Tongue (tissue), 2 donors: ENCODE measurements around the gene C16orf89. TPM values are rescaled to one million over a fixed set of nuclear protein-coding genes. Genes with fewer than 3 reads are reported as not detected.
A peak's percentile ranks its signal among the peaks of the same experiment; 100 is the strongest.
"Not testable (repeated sequence)": the region's sequence is repeated elsewhere in the genome, so short reads cannot be mapped to it uniquely, and the experiment has no call there.

Source experiments
- DNase-seq: peaks from one replicate; pipeline ENCODE4 v3.0.0-alpha.2; 2015
- total RNA-seq: library from RNA; depleted of rRNA; stranded (reverse); fragments of >200 nt; gene quantifications from one replicate; pipeline ENCODE4 v1.2.3, GENCODE V29; 2014

Gene C16orf89
- total RNA-seq, 1 donor from 2014 or later, result 5.3 TPM

GRCh38 chr16:5059386-5060072 is 6.2 kb downstream of the C16orf89 start:
- DNase-seq, result no peak

GRCh38 chr16:5058476-5058875 is 7.3 kb downstream of the C16orf89 start:
- peak; percentile 5 for DNase-seq

GRCh38 chr16:5056352-5056751 is 9.4 kb downstream of the C16orf89 start:
- DNase-seq, result peak; percentile 20

GRCh38 chr16:5054876-5055865 is 10.6 kb downstream of the C16orf89 start:
- DNase-seq, result no peak

GRCh38 chr16:5046914-5047313 is 18.8 kb downstream of the C16orf89 start:
- DNase-seq, result no peak

- no peak for DNase-seq
Observed at GRCh38 chr16:5045499-5046115, 20.1 kb downstream of the C16orf89 start.

- not testable (repeated sequence) for DNase-seq
Observed at GRCh38 chr16:5044581-5044980, 21.2 kb downstream of the C16orf89 start.

- DNase-seq, result no peak
Observed at GRCh38 chr16:5044011-5044540, 21.7 kb downstream of the C16orf89 start.

- DNase-seq, result no peak
Observed at GRCh38 chr16:5042574-5043171, 23.1 kb downstream of the C16orf89 start.

- no peak for DNase-seq
Observed at GRCh38 chr16:5041600-5042133, 24.1 kb downstream of the C16orf89 start.

GRCh38 chr16:5040451-5040850 is 25.3 kb downstream of the C16orf89 start:
- DNase-seq, result peak; percentile 11

GRCh38 chr16:5036228-5037156 is 29.3 kb downstream of the C16orf89 start:
- no peak for DNase-seq

GRCh38 chr16:5035909-5036227 is 29.9 kb downstream of the C16orf89 start:
- DNase-seq, result no peak

GRCh38 chr16:5034167-5034523 is 31.6 kb downstream of the C16orf89 start:
- no peak for DNase-seq

- peak; percentile 93 for DNase-seq
Observed at GRCh38 chr16:5033256-5034166, 32.2 kb downstream of the C16orf89 start, which contains the start of gene NAGPA. Gene NAGPA, minus strand, starts transcription at chr16:5033935. Its CDS starts 21 bp downstream, at chr16:5033914.

GRCh38 chr16:5032748-5033167 is 33.0 kb downstream of the C16orf89 start:
- no peak for DNase-seq

GRCh38 chr16:5031601-5032000 is 34.2 kb downstream of the C16orf89 start:
- DNase-seq, result no peak

- DNase-seq, result no peak
Observed at GRCh38 chr16:5030251-5030870, 35.4 kb downstream of the C16orf89 start.

GRCh38 chr16:5028950-5029475 is 36.7 kb downstream of the C16orf89 start:
- DNase-seq, result no peak
